ENCODE results near the gene MYO5A. TPM values are rescaled to one million over a fixed set of nuclear protein-coding genes. Genes with fewer than 3 reads are reported as not detected.

The MYO5A gene
- polyA plus RNA-seq, 1 donor (not counting 4 experiments of a cell fraction or from before 2014, with no cell fraction given) = 53.8 TPM

- Histone ChIP-seq H3K27me3 (ENCODE audit: control insufficient read depth, extremely low read depth, insufficient read depth, low read length) (no peaks in the 10 kb centered on the region), H3K4me2 (ENCODE audit: control insufficient read depth, extremely low read depth, insufficient read depth, low read depth, low read length) (no peak overlapping the region), H4K20me1 (ENCODE audit: control insufficient read depth, extremely low read depth, insufficient read depth, low read length) (no peaks in the 10 kb centered on the region), H3K9me3 (ENCODE audit: control insufficient read depth, low read depth, low read length) (no peaks in the 10 kb centered on the region), H3K9me1 (ENCODE audit: control insufficient read depth, extremely low read depth, insufficient read depth, low read length) (no peaks in the 10 kb centered on the region), H3K36me3 (ENCODE audit: control insufficient read depth in 2 of 2, extremely low read depth in 1 of 2, insufficient read depth in 2 of 2, low read length in 2 of 2) (peaks cover 20 to 25% of the 10 kb centered on the region in 2 experiments), H3K9ac (ENCODE audit: control insufficient read depth, extremely low read depth, insufficient read depth, low read length) (no peak overlapping the region), H2AFZ (ENCODE audit: control insufficient read depth, low read length) (no peak overlapping the region), H3K27ac (ENCODE audit: control insufficient read depth, insufficient read depth, low read length) (no peak overlapping the region), H3K4me3 (ENCODE audit: control insufficient read depth in 2 of 3, extremely low read depth in 1 of 3, insufficient read depth in 2 of 3, low read depth in 1 of 3, low read length in 3 of 3) (no peak overlapping the region), H3K4me1 (ENCODE audit: control insufficient read depth, extremely low read depth, insufficient read depth, low read length) (no peaks in the 10 kb centered on the region), H3K79me2 (ENCODE audit: control insufficient read depth, insufficient read depth, low read length) (no peaks in the 10 kb centered on the region)
- DNase-seq (ENCODE audit: low read depth, low spot score) (no peak), FAIRE-seq (no peak)
- TF ChIP-seq EZH2 (IDR thresholded peaks at IDR 0.05; ENCODE audit: low read length) = no peak
- no peak for TF ChIP-seq CTCF (optimal IDR thresholded peaks at IDR 0.05 in 1 of 3, IDR thresholded peaks at IDR 0.05 in 1 of 3, conservative IDR thresholded peaks at IDR 0.05 in 1 of 3; ENCODE audit: extremely low read depth in 1 of 3, insufficient read depth in 2 of 3, low read length in 3 of 3)
- dilution Hi-C loops (cut with MboI; ENCODE audit: extremely low pct_ligation_motif_present, low sequenced_read_pairs) = no loop called here
These were observed 211.7 kb downstream of the MYO5A start for GRCh38 chr15:52317022-52317421.

- TF ChIP-seq CTCF (optimal IDR thresholded peaks at IDR 0.05 in 1 of 3, IDR thresholded peaks at IDR 0.05 in 1 of 3, conservative IDR thresholded peaks at IDR 0.05 in 1 of 3; ENCODE audit: extremely low read depth in 1 of 3, insufficient read depth in 2 of 3, low read length in 3 of 3) (no peak), EZH2 (IDR thresholded peaks at IDR 0.05; ENCODE audit: low read length) (no peak)
- H3K36me3 ChIP-seq (ENCODE audit: control insufficient read depth in 2 of 2, extremely low read depth in 1 of 2, insufficient read depth in 2 of 2, low read length in 2 of 2) = peaks cover 0 to 16% of the 10 kb centered on the region in 2 experiments
- H4K20me1 ChIP-seq (ENCODE audit: control insufficient read depth, extremely low read depth, insufficient read depth, low read length) = no peaks in the 10 kb centered on the region
- dilution Hi-C loops (cut with MboI; ENCODE audit: extremely low pct_ligation_motif_present, low sequenced_read_pairs) = no loop called here
- DNase-seq (ENCODE audit: low read depth, low spot score) (no peak), FAIRE-seq (no peak)
- H3K79me2 ChIP-seq (ENCODE audit: control insufficient read depth, insufficient read depth, low read length) = no peaks in the 10 kb centered on the region
- no peaks in the 10 kb centered on the region for H3K27me3 ChIP-seq (ENCODE audit: control insufficient read depth, extremely low read depth, insufficient read depth, low read length)
- H3K4me2 ChIP-seq (ENCODE audit: control insufficient read depth, extremely low read depth, insufficient read depth, low read depth, low read length) = no peak overlapping the region
- no peaks in the 10 kb centered on the region for H3K9me1 ChIP-seq (ENCODE audit: control insufficient read depth, extremely low read depth, insufficient read depth, low read length)
- no peak overlapping the region for H2AFZ ChIP-seq (ENCODE audit: control insufficient read depth, low read length)
- no peak overlapping the region for H3K27ac ChIP-seq (ENCODE audit: control insufficient read depth, insufficient read depth, low read length)
- no peak overlapping the region for H3K9ac ChIP-seq (ENCODE audit: control insufficient read depth, extremely low read depth, insufficient read depth, low read length)
- H3K9me3 ChIP-seq (ENCODE audit: control insufficient read depth, low read depth, low read length) = no peaks in the 10 kb centered on the region
- peaks cover 3% of the 10 kb centered on the region for H3K4me1 ChIP-seq (ENCODE audit: control insufficient read depth, extremely low read depth, insufficient read depth, low read length)
- H3K4me3 ChIP-seq (ENCODE audit: control insufficient read depth in 2 of 3, extremely low read depth in 1 of 3, insufficient read depth in 2 of 3, low read depth in 1 of 3, low read length in 3 of 3) = no peak overlapping the region
These were observed 219.5 kb downstream of the MYO5A start for GRCh38 chr15:52309154-52309548.
